Measurements from ENCODE around the gene TCTN2.

DNA sequence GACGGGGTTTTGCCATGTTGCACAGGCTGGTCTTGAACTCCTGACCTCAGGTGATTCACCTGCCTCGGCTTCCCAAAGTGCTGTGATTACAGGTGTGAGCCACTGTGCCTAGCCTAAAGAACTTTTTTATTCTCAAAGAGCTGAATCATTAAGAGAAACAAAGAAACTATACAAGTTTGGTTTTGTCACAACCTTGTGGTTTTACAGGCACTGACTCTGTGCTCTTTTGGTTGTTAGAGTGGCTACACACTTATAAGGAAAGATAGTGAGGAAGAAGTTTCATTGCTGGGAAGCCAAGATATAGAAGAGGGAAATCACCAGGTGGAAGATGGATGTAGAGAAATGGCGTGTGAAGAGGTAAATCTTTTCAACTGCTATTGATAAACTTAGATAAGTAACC, 81.1 kb downstream of the TCTN2 start:
- TF ChIP-seq, protein P1, sequence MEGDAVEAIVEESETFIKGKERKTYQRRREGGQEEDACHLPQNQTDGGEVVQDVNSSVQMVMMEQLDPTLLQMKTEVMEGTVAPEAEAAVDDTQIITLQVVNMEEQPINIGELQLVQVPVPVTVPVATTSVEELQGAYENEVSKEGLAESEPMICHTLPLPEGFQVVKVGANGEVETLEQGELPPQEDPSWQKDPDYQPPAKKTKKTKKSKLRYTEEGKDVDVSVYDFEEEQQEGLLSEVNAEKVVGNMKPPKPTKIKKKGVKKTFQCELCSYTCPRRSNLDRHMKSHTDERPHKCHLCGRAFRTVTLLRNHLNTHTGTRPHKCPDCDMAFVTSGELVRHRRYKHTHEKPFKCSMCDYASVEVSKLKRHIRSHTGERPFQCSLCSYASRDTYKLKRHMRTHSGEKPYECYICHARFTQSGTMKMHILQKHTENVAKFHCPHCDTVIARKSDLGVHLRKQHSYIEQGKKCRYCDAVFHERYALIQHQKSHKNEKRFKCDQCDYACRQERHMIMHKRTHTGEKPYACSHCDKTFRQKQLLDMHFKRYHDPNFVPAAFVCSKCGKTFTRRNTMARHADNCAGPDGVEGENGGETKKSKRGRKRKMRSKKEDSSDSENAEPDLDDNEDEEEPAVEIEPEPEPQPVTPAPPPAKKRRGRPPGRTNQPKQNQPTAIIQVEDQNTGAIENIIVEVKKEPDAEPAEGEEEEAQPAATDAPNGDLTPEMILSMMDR (IDR thresholded peaks at IDR 0.05 in 2 of 3, conservative IDR thresholded peaks at IDR 0.05 in 1 of 3; ENCODE audit: borderline replicate concordance in 1 of 3, insufficient read depth in 1 of 3, low read depth in 2 of 3, low read length in 2 of 3) = no peak
- no peak for TF ChIP-seq POLR2AphosphoS5 (IDR thresholded peaks at IDR 0.05; ENCODE audit: low read depth, low read length)

Data from HCT116 (cell line).